NCI-H1436 (cell line): ENCODE results near the gene MXRA8.
A peak's percentile ranks its signal among the peaks of the same experiment; 100 is the strongest.
"Not testable (repeated sequence)": the region's sequence is repeated elsewhere in the genome, so short reads cannot be mapped to it uniquely, and the experiment has no call there.

Experiments
- DNase-seq: peaks from one replicate; lab custom pipeline; 2025; lab: John Stamatoyannopoulos, UW

Gene MXRA8

DNA sequence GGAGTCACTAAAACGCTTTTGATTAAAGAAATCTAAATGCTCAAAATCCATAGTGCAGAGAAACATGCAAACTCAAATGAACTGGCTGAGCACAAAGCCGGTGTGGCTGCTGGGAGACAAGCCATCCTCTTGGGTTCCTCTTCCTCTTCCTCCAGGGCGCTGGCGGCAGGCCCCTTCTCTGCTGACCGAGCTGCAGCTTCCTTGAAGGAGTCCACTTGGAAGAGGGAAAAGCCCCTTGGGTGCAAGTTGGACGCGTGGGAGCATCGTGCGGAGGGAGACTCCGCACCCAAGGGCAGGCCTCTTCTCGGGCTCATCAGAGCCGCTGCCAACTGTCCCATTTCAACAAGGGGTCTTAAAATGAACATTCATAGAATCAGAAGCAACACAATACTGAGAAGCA lies 32.9 kb upstream of the MXRA8 start:
- no peak for DNase-seq

DNA sequence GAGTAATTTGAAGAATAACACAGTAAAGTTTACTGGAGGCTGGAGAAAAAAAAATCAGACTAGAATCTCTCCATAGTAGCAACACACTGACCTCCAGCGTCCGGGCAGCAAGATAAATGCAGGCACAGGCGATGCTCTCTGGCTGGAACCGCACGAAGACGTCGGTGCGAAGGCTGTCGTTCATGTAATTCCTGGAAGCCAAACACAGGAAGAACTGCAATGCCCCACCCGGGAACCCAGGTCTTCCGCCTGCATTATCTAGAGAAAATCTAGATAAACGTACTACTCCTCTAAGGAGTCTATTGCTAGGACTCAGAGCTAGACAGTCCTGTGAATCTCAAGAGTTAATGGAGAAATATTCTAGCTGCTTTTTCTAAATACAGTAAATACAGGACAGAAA lies 32.3 kb upstream of the MXRA8 start:
- DNase-seq = no peak

DNA sequence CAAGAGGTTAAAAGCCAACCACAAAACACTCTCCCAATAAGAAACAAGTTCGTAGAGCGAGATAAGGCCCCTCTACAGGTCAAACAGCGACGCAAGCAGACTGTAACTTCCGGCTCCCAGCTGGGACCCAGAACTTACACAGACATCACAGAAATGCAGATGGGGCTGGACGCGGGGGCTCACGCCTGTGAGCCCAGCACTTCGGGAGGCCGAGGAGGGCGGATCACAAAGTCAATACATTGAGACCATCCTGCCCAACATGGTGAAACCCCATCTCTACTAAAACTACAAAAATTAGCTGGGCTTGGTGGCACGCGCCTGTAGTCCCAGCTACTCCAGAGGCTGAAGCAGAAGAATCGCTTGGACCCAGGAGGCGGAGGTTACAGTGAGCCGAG lies 29.7 kb upstream of the MXRA8 start:
- no peak for DNase-seq

DNA sequence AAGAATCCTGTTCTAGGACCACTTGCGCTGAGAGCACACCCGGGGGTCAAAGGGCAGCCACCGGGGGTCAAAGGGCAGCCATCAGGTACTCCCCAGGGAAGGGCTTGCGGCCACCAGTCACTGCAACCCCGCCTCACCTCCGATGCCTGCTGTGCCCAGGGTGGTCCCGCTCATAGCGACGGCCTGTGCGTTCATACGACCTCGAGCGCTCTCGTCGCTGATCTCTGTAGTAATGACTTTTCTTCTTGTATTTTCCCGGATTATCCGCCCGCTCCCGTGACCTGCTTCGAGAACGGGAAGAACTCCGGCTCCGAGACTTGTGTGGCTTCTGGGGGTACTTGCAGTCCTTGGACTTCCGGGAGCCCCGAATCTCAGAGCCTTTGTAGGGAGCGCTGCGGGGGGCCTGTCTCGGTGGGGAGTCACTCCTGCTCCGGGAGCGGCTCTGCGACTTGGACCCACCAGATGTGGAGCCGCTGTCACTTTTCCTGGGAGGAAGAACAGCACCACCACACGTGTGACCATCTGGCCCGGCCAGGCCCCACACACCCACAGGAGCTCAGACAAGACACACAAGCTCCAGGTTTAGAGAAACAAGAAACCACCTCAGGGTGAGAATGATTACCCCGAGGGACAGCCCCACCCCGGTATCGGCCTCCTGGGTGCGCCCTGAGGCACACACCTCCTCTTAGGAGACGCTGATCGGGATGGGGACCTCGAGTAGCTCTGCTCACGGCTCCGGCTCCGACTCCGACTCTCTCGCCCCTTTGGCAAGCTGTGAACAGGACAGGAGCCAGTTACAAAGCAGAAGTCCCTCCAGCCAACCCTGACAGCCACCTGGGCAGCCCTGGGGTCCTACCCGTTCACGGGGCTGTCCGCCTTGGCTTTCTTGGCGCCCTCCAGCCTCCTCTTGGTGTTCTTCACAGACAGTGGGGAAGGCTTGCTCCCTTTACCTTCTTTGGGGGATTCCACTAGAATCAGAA lies 29.0 kb upstream of the MXRA8 start:
- DNase-seq = no peak

DNA sequence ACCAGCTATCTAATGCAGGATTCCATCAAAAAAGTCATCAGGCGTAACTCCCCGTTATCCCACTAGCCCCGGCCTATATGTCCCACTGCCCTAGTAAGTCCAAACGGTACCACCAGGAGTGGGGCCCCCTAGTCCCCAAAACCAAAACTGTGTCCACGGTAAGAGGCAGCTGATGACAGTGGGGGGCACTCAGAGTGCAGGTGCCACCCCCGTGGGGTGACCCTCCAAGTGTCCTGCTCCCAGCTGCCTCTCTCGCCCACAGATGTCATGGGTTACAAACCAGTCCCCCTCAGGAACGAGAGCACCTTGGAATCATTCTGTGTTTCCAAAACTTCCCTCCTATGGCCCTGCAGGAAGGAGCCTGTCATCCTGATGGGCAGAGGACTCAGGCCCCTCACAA lies 27.6 kb upstream of the MXRA8 start:
- DNase-seq = no peak

DNA sequence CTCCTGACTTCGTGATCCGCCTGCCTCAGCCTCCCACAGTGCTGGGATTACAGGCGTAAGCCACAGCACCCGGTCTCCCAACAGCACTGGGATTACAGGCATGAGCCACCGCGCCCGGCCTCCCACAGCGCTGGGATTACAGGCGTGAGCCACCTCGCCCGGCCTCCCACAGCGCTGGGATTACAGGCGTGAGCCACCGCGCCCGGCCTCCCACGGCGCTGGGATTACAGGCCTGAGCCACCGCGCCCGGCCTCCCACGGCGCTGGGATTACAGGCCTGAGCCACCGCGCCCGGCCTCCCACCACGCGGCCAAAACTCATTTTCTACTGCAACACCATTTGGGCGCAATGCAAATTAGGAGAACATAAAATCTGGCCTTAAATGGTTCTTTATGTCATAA lies 27.0 kb upstream of the MXRA8 start:
- not testable (repeated sequence) for DNase-seq

DNA sequence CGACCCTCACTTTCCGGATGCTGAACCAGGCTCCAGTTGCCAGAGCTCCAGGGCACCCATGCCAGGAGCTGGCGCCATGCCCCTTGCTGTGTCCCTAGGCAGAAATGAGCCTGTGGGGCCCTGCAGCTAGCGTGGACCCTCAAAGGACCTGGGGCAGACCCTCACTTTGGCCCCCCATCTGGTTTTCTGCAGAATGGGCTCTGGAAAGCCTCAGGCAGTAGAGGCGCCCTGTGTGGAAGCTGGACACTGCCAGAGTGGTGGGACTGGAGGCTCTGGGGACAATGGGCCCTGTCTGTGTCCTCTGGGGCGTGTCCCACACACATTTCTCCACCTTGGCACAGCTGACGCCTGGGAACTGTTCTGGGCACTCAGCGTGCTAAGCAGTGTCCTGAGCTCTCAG lies 22.9 kb upstream of the MXRA8 start:
- no peak for DNase-seq

DNA sequence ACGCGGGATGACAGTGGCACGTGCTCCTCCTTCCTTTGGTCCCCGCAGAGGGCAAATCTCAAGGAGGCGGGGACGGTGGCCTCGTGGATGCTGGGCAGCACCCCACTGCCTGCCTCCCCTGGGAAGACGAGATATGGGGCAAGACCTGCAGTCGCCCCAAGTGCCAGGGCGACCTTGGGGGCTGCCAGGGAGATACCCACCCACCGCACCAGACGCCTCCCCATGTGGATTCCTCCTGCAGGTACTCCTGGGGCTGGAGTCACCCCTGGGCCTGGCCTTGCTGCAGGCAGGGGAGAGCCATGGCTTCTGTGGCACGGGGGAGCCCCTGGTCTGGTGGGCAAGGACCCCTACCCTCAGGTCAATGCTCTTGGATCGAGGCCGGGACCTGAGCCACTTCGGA lies 22.5 kb upstream of the MXRA8 start:
- DNase-seq = no peak

DNA sequence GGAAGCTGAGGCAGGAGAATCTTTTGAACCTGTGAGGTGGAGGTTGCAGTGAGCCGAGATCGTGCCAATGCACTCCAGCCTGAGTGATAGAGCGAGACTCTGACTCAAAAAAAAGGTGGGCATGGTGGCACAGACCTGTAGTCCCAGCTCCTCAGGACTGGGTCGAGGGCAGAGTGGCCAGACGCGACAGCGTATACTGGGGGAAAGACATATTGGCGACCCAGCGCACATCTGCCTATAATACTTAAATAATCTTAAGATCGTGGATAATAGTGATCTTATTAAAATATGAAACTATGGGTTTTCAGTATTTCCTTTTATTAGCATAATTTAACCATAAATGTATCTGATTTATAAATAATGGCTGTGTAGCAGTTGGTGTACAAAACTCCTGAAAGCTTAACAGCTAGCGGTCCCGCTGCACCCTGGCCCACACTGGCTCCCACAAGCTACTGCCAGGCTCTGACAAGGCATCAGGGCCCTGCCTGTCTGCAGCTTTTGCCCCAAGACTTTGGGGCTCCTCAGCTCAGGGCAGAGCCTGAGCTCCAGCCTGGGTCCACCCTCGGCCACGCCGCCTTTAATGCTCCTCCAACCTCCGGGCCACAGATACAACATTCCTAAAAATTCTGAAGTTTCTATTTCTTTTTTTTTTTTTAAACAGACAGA lies 19.3 kb upstream of the MXRA8 start:
- DNase-seq = no peak

DNA sequence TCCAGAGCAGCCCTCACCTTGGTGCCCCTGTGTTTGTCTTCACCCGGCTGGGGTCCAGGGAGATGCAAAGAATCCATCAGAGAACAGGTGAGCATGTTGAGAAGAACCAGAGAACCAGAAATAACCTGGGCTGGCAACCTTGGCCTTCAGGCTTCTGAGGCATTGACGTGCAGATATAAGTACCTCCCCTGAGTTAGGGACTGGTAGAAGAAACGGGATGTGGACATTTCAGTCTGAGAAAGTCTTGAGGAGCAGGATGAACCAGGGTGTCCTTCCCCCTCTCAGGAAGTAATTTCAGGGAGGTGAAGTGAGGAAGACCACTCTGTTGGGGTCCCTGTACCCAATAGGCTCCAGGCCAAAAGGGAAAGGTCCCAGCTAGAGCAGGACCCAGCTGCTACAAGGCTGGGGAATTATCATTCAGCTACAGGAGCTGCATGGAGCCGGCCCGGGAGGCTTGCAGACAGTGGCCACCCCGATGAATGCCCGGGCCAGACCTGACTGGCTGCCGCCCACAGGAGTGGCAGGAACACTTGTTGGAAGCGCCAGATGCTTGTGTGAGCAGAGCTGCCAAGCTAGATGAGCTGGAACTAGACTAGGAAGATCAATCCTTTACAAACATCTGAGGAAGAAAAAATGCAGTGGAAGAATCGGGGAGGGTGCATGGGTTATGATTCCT lies 18.3 kb upstream of the MXRA8 start:
- DNase-seq = no peak

DNA sequence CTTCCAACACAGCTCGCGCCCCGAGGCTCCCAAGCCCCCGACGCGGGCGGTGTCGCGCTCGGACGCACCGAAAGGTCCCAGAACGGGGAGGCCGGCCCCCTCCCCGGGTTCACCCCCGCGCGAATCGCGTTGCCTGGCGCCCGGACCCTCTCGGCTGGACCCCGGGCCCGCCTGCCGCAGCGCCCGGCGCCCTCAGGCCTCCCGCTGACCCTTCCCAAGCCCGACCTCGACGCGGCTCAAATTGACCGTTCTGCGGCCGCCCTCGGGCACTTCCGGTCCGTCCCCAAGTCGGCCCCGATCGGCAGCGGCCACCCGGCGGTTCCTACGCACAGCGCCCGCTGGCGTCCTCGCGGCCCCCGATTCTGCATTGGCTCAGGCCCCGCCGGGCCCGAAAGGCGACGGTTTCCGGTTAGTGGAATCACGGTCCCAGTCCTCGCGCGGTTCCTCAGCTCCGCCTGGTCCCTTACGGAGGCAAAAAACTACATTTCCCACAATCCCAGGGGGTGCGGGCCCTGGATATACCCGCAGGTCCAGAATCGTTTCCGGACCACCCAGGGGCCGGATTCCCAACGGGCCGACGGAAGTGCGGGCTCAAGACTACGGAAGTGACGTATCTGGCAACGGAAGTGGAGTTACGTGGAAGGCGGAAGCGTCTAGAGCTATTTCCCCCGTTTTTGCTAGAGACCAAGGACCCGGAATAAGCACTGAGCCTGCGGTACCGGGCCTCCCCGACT lies 16.7 kb upstream of the MXRA8 start, which contains the start of gene AURKAIP1:
Gene AURKAIP1, minus strand, starts transcription at position 279 of the 734 bp plus-strand sequence. CDS start 451 bp downstream, outside the sequence.
- peak; percentile 99 for DNase-seq

DNA sequence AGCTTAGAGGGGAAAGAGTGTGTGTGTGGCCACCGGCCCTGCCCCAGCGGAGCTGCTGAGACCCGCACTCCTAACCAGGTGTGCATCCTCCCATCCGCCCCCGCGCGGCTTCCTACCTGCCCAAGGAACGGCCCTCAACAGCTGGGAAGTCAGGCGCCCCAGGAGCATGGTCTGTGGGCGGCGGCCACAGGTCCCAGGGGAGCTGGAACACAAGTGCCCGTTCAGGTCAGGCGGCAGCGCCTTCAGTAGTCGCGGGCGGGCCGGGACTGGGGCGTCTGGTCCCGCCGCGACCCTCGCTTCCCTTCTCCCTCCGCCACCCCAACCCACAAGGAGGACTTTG lies 16.2 kb upstream of the MXRA8 start:
- peak; percentile 4 for DNase-seq

DNA sequence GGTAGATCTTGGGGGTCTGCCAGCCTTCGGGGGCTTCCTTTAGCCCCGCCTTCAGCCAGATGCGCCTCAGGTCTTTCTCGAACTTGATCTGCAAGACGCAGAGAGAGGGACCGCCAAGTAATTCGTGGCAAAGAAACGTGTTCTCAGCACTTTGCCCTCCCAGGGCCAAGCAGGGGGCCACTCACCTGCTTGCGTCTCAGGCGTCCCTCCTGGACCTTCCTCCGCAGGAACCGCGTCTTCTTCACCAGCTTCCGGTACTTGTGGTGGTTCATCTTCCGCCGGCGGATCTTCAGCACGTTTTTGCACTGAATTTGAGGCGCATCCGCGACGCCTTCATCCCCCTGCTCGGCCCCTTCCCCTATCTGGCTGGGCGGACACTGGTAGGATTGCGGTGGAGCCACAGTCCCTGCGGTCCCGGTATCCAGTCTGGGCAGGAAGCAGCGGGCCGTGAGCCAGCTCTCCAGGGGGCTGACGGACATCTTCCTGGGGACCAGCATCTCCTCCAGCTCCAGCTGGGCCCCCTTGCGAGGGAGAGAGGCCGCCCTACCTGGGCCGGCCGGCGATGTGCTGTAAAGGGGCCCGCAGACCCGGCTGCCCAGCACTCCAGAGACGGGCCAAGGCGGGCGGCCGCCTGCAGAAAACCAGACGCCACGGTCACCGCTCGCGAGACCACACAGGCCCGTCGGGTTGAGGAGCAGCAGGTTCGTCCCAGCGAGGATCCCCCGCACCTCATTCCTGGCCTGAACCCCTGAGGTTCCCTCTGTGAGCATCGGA lies 15.6 kb upstream of the MXRA8 start:
- DNase-seq = no peak

DNA sequence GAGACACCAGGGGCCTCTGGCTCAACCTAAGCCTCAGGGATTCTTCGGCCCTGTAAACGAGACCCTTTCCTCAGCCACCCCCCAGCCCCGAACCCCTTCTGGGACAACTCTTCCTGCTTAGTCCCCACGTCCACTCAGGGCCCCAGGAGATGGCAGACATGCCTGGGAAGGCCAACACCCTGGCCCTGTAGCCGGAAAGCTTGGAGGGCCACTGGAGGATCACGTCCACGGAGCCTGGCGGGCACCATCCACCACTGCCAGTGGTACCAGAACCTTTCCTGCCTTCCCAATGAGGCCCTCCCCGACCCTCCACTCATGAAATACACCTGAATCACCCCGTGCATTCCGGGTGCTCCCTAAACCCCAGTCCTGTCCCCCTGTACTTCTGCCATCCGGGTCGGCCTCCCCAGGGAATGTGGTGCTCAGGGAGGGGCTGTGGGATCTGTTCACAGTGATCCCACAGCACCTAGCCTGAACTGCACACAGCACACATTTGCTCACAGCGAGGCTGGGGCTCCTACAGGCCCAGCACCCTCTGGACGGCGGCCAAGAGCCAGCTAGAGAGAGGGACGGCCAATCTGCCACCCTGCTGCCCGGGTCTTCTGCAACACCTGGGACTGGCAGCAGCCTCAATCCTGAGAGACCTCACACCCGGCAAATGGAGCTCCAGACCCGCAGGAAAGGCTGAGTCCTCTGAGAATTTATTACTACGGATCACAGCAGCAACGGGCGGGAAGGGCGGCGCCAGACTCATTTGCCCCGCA lies 14.9 kb upstream of the MXRA8 start:
- DNase-seq = no peak

DNA sequence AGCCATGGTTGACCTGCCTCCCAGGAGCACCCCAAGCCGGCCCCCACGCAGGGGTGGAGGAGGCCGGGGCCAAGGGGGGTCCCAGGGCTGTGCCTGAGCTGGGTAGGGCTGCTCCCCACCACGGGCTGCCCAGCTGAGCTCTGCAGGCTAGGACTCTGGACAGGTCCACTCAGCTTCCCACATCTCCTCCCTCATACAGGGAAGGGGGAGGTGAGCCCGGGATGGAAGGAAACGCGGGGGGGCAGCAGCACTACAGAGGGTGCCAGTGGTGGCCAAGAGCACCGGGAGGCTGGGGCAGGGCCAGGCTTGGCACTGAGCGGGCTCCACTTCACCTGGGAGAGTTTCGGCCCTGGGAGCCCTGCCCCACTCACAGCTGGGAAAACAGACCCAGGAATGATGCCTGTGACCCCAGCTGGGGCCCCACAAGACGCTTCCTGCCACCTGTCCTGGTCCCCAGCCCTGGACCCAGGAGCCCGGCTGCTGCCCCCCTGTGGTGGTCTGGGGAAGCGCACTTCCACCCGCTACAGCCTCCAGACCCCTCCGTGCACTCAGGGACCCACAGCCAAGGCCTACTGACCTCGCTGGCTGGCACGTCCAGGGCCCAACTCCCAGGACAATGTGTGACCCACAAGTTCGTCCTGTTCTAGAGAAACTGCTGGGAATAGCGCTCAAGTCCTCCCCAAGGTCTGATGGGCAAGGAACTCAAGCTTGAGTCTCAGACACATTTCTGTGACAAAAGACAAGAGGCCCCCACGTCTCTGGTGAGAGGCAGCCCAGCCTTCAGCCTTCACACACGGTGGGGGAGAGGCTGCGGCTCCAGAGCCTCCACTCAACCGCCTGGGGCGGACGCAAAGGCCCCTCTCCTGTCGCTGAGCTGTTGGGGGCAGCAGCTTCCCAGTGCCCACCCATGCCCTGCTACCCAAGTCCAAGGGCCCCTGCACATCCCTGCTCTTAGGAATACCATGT lies 13.7 kb upstream of the MXRA8 start:
- DNase-seq = peak; percentile 16

DNA sequence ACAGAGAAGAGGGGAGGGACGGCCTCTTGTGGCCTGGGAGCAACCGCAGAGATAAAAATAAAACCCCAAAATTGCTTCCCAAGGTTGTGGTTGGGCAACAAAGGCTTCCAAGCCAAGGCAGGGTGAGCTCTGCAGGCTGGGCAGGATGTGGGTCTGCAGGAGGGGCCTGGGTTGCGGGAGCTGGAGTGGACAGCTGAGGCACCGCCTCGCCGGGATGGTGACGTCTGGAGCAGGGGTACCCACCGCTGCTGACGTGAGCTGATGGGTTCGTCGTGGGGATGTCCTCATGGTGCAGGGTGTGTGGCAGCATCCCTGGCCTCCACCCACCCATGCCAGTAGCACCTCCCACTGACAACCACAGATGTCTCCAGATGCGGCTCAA lies 13.0 kb upstream of the MXRA8 start:
- no peak for DNase-seq

DNA sequence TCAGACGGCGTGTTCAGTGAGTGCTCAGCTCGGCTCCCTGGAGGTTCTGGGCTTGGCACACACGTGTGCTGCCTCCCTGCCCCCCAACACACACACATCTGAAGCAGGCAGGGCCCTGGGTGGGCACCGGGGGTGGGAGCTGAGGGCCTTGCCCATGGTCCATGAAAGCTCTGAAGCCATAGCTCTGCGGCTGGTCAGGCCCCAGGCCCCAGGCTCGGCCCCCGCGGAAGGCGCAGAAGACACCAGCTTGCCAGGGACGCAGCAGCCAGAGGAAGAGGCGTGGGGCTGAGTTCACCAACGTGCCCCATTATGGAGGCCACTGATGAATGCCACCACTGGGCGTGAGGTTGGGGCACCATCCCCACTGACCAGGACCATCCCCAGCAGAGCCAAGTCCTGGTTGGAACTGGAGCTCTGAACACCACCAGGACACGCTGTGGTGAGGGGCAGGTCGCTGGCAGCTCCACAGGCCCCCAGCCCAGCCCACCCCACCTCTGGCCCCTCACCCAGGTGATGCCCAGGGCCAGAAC lies 12.5 kb upstream of the MXRA8 start:
- no peak for DNase-seq

DNA sequence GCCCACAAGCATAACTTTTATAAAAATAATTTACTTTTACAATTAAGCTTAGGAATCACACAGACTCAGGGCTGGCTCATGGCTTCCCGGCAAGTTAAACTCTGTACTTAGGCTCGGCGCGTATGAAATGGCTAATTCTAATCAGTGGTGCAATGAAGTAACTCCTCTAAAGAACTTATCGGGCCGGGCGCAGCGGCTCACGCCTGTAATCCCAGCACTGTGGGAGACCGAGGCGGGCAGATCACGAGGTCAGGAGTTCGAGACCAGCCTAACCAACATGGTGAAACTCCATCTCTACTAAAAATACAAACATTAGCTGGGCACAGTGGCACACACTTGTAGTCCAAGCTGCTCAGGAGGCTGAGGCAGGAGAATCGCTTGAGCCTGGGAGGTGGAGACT lies 11.7 kb upstream of the MXRA8 start:
- DNase-seq = not testable (repeated sequence)

DNA sequence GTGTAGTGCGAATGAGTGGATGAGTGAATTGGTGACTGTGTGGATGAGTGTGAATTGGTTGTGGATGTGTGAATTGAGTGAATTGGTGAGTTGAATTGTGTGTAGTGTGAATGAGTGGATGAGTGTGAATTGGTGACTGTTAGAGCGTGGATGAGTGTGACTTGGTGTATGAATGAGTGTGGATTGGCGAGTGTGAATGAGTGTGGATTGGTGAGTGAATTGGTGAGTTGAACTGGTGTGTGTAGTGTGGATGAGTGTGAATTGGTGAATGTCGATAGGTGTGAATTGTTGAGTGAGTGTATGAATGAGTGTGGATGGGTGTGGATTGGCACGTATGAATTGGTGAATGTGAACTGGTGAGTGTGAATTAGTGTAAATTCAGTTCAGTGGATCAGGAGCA lies 9.0 kb upstream of the MXRA8 start:
- no peak for DNase-seq
